Activated naive CD8-positive, alpha-beta T cell treated with anti-CD3 and anti-CD28 coated beads, Interleukin-2, amount 10 ng/mL, durations not matched to agents 7 days and 5 days (primary cell): Measurements from ENCODE around the gene ATM. TPM values are rescaled to one million over a fixed set of nuclear protein-coding genes. Genes with fewer than 3 reads are reported as not detected.
"Not testable (repeated sequence)": the region's sequence is repeated elsewhere in the genome, so short reads cannot be mapped to it uniquely, and the experiment has no call there.

Source experiments
- ATAC-seq: fragments of 150-1000 bp; cut with Tn5 transposase; one replicate; pipeline ENCODE4 v1.10.0; 2021; ENCODE audit warnings: low read depth, moderate library complexity
- POLR2A ChIA-PET: fragments of 350-600 bp; sonication (Branson Sonifier 250); formaldehyde crosslinking; loops from one replicate; lab custom pipeline; 2021; ENCODE audit warnings: antibody characterized with exemption; lab: Charles Lee
- DNase-seq: peaks from one replicate; pipeline ENCODE4 v3.0.0; 2021
- H3K27ac Mint-ChIP-seq: one replicate; pipeline ENCODE4 v1.8.0; 2022; ENCODE audit warnings: mild to moderate bottlenecking, mixed read lengths
- H3K27me3 Mint-ChIP-seq: one replicate; pipeline ENCODE4 v1.8.0; 2022; ENCODE audit warnings: mild to moderate bottlenecking, moderate library complexity, mixed read lengths
- H3K36me3 Mint-ChIP-seq: one replicate; pipeline ENCODE4 v1.8.0; 2021; ENCODE audit warnings: mild to moderate bottlenecking, mixed read lengths
- H3K4me1 Mint-ChIP-seq: one replicate; pipeline ENCODE4 v1.8.0; 2021; ENCODE audit warnings: mixed read lengths
- H3K4me3 Mint-ChIP-seq: one replicate; pipeline ENCODE4 v1.8.0; 2022; ENCODE audit warnings: mild to moderate bottlenecking, moderate library complexity, mixed read lengths
- H3K9me3 Mint-ChIP-seq: one replicate; pipeline ENCODE4 v1.8.0; 2021; ENCODE audit warnings: mixed read lengths
- total RNA-seq, 2 experiments: library from RNA; stranded (reverse); gene quantifications; one replicate each; pipeline ENCODE4 v1.2.3, GENCODE V29; 2021

Gene ATM
- total RNA-seq, 2 experiments from 2014 or later = 287 to 333 TPM

DNA sequence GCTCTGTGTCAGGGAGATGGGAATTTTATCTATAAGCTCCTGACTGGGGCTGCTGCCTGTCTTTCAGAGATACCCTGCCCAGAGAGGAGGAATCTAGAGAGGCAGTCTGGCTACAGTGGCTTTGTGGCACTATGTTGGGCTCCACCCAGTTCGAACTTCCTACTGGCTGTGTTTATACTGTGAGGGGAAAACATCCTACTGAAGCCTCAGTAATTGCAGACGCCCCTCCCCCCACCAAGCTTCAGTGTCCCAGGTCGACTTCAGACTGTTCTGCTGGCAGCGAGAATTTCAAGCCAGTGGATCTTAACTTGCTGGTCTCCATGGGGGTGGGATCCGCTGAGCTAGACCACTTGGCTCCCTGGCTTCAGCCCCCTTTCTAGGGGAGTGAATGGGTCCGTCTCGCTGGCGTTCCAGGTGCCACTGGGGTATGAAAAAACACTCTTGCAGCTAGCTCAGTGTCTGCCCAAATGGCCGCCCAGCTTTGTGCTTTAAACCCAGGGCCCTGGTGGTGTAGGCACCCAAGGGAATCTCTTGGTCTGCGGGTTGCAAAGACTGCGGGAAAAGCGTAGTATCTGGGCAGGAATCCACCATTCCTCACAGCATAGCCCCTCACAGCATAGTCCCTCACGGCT, 54.2 kb downstream of the ATM start:
- H3K4me1 Mint-ChIP-seq = peaks cover 19% of the 10 kb centered on the region
- ATAC-seq, DNase-seq, H3K27me3 Mint-ChIP-seq, H3K27ac Mint-ChIP-seq, H3K4me3 Mint-ChIP-seq: not testable (repeated sequence)
- H3K9me3 Mint-ChIP-seq = peaks cover 24% of the 10 kb centered on the region
- H3K36me3 Mint-ChIP-seq = peaks cover 79% of the 10 kb centered on the region
- POLR2A ChIA-PET = interaction anchor here (0.6 kb wide), 2 partner anchors 32 to 150 kb away, joined by 6 to 7 read pairs; no protein-coding TSS in a partner anchor

DNA sequence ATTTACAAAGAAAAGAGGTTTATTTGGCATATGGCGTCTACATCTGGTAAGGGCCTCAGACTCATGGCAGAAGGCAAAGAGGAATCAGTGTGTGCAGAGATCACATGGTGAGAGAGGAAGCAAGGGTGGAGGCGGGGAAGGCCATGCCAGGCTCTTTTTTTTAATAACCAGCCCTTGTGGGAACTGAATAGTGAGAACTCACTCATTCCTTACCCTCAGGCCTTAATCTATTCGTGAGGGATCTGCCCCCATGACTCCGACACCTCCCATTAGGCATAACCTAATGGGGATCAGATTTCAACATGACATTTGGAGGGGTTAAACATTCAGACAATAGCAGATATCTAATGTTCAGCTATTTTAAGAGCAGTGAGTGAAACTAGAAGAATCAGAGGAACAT, 55.7 kb downstream of the ATM start:
- H3K4me3 Mint-ChIP-seq = no peak overlapping the region
- H3K4me1 Mint-ChIP-seq = peaks cover 19% of the 10 kb centered on the region
- no peak overlapping the region for H3K27ac Mint-ChIP-seq

DNA sequence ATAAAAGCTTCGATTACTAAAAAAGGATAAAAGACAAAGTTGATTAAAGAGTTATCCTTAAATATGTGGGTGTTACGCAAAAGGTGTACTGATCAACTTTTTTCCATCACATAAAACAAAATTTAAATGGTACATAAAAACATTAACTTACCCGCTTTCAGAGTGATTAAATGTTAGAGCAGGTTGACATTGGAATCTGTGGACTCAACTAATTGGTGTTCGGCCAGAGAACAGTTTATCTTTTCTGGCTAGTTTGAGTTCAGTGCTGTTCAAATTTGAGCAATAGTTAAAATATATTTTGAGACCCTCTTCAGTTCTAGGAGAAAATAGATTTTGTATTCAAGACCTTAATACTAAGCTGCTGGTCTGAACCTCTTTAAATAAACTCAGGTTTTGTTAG, 56.1 kb downstream of the ATM start:
- H3K9me3 Mint-ChIP-seq = peaks cover 19% of the 10 kb centered on the region
- no peak overlapping the region for H3K27ac Mint-ChIP-seq
- POLR2A ChIA-PET = no interaction called here

More for the DNA sequence above, 55.7 kb downstream of the ATM start:
- no peak for DNase-seq
- H3K9me3 Mint-ChIP-seq = peaks cover 22% of the 10 kb centered on the region
- POLR2A ChIA-PET = no interaction called here
- ATAC-seq = no peak
- H3K27me3 Mint-ChIP-seq = no peaks in the 10 kb centered on the region
- H3K36me3 Mint-ChIP-seq = peaks cover 68% of the 10 kb centered on the region

DNA sequence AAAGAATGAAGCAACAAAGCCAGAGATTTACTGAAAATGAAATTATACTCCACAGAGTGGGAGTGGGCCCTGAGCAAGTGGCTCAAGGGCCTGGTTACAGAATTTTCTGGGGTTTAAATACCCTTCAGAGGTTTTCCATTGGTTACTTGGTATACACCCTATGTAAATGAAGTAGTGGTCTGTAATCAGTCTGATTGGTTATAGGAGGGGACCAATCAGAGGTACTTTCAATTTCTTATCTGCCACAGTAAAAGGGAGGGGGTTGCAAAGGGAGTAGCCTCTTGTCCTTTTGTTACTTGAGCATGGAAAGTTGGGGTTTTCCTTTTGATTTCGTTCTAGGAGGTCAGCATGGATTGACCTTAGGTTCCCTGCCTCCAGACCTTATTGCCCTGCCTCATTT, 63.5 kb downstream of the ATM start:
- DNase-seq (no peak), ATAC-seq (no peak)
- no peak overlapping the region for H3K4me3 Mint-ChIP-seq
- H3K27ac Mint-ChIP-seq = no peak overlapping the region
- H3K27me3 Mint-ChIP-seq = no peaks in the 10 kb centered on the region
- H3K36me3 Mint-ChIP-seq = peaks cover 37% of the 10 kb centered on the region
- no peaks in the 10 kb centered on the region for H3K9me3 Mint-ChIP-seq
- no peaks in the 10 kb centered on the region for H3K4me1 Mint-ChIP-seq
- POLR2A ChIA-PET = no interaction called here

More for the DNA sequence above, 56.1 kb downstream of the ATM start:
- Mint-ChIP-seq H3K4me3 (no peak overlapping the region), H3K36me3 (peaks cover 64% of the 10 kb centered on the region), H3K27me3 (no peaks in the 10 kb centered on the region), H3K4me1 (peaks cover 19% of the 10 kb centered on the region)
- no peak for ATAC-seq
- no peak for DNase-seq

DNA sequence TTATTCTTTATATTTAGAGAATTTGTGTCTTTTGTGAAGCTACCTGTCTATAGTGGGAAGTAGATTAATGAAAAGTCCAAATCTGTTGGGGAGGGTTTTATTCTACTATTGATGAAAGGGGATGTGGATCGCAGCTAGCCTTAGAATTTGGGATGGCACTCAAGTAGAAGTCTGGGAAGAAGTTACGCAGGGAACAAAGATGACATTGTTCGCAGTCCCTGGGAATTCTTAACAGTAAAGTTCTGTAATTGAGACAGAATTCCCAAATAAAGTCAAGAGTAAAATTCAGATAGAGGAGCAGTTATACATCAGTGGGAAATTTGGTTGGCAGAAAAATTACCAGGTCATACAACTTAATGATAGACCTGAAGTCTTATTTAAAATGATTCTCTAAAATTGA, 64.1 kb downstream of the ATM start:
- ATAC-seq (no peak), DNase-seq (no peak)
- Mint-ChIP-seq H3K36me3 (peaks cover 36% of the 10 kb centered on the region), H3K4me3 (no peak overlapping the region), H3K27me3 (no peaks in the 10 kb centered on the region), H3K9me3 (no peaks in the 10 kb centered on the region), H3K27ac (no peak overlapping the region), H3K4me1 (no peaks in the 10 kb centered on the region)
- POLR2A ChIA-PET = interaction anchor here (1.0 kb wide), 1 partner anchor 63 kb away, joined by 4 read pairs; no protein-coding TSS in a partner anchor

DNA sequence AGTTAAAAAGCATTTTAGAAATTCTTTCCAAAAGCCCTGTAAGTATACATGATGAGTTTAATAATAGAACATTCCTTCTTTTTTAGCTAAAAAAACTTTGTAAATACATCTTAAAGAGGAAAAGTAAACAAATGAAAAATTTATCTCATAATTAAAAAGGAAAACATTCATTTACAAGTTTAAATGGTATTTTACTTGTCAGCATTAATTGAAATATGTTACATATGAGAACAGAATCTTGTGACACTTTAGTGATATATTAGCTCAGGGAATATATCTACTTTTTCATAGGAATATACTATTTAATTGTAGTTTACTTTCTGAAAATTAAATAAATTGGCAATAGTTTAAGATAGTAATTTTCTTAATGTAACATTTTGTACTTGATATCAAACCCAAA, 66.2 kb downstream of the ATM start:
- H3K27me3 Mint-ChIP-seq, H3K4me3 Mint-ChIP-seq, H3K27ac Mint-ChIP-seq, POLR2A ChIA-PET, H3K9me3 Mint-ChIP-seq, H3K4me1 Mint-ChIP-seq, ATAC-seq, DNase-seq: not testable (repeated sequence)
- peaks cover 33% of the 10 kb centered on the region for H3K36me3 Mint-ChIP-seq

DNA sequence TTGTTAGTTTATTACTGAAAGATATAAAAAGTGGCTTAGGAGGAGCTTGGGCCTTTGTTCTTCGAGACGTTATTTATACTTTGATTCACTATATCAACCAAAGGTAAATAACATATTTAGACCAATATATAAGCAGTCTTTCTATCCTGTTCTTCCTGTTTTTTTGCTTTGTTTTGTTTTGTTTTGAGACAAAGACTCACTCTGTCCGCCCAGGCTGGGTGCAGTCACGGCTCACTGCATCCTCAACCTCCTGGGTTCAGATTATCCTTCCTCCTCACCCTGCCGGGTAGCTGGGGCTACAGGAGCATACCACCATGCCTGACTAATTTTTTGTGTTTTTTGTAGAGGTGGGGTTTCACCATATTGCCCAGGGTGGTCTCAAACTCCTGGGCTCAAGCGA, 66.8 kb downstream of the ATM start:
- Mint-ChIP-seq H3K27me3 (no peaks in the 10 kb centered on the region), H3K27ac (no peak overlapping the region), H3K4me1 (no peaks in the 10 kb centered on the region), H3K9me3 (no peaks in the 10 kb centered on the region), H3K36me3 (peaks cover 30% of the 10 kb centered on the region), H3K4me3 (no peak overlapping the region)
- DNase-seq = no peak
- POLR2A ChIA-PET = interaction anchor here (1.1 kb wide), 1 partner anchor 67 kb away, joined by 3 read pairs; the partner anchor contains the start of genes ATM and NPAT
- ATAC-seq = no peak

DNA sequence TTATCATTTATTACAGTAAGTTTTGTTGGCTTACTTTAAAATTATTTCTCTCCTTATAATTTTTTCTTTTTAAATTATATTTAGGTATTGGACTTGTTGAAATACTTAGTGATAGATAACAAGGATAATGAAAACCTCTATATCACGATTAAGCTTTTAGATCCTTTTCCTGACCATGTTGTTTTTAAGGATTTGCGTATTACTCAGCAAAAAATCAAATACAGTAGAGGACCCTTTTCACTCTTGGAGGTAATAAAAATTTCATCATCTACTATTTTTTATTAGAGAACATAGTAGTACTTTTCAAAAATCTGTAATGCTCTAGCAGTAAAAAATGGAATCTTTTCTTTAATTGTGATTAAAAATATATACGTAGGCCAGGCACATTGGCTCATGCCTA, 70.4 kb downstream of the ATM start:
- Mint-ChIP-seq H3K4me1 (no peaks in the 10 kb centered on the region), H3K27me3 (no peaks in the 10 kb centered on the region), H3K4me3 (no peak overlapping the region), H3K27ac (no peak overlapping the region), H3K9me3 (no peaks in the 10 kb centered on the region), H3K36me3 (peaks cover 21% of the 10 kb centered on the region)
- DNase-seq (no peak), ATAC-seq (no peak)
- POLR2A ChIA-PET = interaction anchor here (0.6 kb wide), 1 partner anchor 217 kb away, joined by 4 read pairs; no protein-coding TSS in a partner anchor

DNA sequence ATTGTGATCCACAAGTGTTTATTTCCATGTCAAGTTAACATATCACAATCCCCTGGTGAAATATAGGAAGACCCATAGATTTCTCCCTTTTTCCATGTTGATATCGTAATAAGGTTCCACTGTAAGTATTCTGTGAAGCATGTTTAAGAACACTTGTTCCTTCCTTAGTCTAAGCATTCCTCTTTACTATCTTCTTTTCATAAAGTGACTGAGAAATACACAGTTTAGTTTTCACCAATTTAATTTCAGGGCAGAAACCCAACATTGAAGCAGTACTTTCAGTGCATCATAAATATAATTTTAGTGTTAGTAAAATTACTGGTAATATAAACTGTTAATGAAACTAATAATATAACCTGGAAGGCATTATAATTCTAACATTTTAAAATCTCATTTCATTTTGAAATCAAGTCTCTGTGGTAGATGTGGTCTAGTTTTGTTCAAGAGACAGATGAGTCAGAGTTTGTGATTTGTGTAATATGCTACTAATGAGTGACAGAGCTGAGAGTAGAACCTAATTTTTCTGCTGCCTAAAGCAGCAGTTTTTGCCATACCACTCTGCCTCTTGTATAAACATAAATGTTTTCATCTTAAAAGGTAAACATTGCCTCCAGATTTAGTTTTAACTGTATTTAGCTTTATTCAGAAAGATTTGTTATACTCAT, 79.4 kb downstream of the ATM start:
- ATAC-seq (no peak), DNase-seq (no peak)
- no peak overlapping the region for H3K4me3 Mint-ChIP-seq
- H3K27me3 Mint-ChIP-seq = no peaks in the 10 kb centered on the region
- POLR2A ChIA-PET = no interaction called here
- peaks cover 4% of the 10 kb centered on the region for H3K4me1 Mint-ChIP-seq
- peaks cover 47% of the 10 kb centered on the region for H3K36me3 Mint-ChIP-seq
- H3K27ac Mint-ChIP-seq = no peak overlapping the region
- no peaks in the 10 kb centered on the region for H3K9me3 Mint-ChIP-seq

DNA sequence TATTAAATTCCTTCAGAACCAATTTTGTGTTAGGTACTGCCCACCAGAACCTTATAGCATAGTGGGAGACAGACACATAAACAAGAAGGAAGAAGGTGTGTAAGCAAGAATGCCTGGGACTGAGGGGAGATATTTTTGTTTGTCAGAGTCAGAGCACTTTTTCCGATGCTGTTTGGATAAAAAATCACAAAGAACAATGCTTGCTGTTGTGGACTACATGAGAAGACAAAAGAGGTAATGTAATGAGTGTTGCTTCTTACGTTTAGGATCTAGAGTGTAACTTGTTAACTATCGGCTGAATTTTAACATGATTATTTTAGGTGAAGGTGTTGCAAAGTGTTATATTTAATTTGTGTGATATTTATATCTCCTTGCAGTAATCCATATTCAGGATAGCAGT, 84.9 kb downstream of the ATM start:
- POLR2A ChIA-PET = no interaction called here
- Mint-ChIP-seq H3K4me3 (no peak overlapping the region), H3K4me1 (no peaks in the 10 kb centered on the region), H3K27ac (no peak overlapping the region), H3K36me3 (peaks cover 38% of the 10 kb centered on the region), H3K9me3 (no peaks in the 10 kb centered on the region), H3K27me3 (no peaks in the 10 kb centered on the region)
- ATAC-seq = no peak
- no peak for DNase-seq

DNA sequence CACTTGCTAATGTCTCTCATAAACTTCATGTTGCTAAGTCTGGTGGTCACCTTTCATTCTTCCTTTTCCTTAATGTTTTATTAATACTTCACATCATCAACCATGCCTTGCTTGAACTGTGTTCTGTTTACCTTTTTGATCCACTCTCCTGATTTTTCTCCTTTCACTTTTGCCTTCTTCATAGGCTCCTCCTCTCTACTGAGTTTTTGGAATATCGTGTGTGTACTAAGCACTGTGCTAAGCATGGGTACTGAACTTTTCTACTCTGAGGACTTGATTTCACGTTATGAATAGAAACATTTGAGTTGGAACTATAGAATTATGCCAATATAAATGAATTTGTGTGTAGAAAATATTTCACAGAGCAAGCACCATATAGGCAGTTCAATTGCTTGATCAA, 90.6 kb downstream of the ATM start:
- Mint-ChIP-seq H3K27me3 (no peaks in the 10 kb centered on the region), H3K4me3 (no peak overlapping the region), H3K27ac (no peak overlapping the region), H3K4me1 (peaks cover 5% of the 10 kb centered on the region), H3K36me3 (peaks cover 38% of the 10 kb centered on the region), H3K9me3 (no peaks in the 10 kb centered on the region)
- DNase-seq (no peak), ATAC-seq (no peak)
- POLR2A ChIA-PET = interaction anchor here (0.7 kb wide), 1 partner anchor 232 kb away, joined by 3 read pairs; no protein-coding TSS in a partner anchor

DNA sequence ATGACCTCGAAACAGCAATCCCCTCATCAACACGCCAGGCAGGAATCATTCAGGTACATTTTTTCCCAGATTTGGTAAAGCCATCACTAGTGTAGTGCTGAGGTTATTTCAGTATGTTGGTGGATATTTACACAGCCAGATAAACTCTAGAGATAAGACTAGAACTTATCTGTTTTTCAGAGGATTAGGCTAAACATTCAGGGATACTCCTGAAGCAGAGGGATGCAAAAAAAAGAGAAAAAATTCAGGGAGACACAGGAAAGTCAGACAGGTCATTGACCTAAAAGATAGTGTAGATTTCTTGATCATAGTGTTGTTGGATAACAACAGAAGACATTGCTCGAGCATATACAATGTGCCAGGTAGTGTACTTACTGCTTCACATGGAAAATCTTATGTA, 93.2 kb downstream of the ATM start:
- Mint-ChIP-seq H3K4me1 (peaks cover 8% of the 10 kb centered on the region), H3K4me3 (no peak overlapping the region), H3K9me3 (no peaks in the 10 kb centered on the region), H3K36me3 (peaks cover 37% of the 10 kb centered on the region), H3K27ac (no peak overlapping the region), H3K27me3 (no peaks in the 10 kb centered on the region)
- no peak for ATAC-seq
- POLR2A ChIA-PET = interaction anchor here (0.7 kb wide), 1 partner anchor 64 kb away, joined by 4 read pairs; no protein-coding TSS in a partner anchor
- no peak for DNase-seq

DNA sequence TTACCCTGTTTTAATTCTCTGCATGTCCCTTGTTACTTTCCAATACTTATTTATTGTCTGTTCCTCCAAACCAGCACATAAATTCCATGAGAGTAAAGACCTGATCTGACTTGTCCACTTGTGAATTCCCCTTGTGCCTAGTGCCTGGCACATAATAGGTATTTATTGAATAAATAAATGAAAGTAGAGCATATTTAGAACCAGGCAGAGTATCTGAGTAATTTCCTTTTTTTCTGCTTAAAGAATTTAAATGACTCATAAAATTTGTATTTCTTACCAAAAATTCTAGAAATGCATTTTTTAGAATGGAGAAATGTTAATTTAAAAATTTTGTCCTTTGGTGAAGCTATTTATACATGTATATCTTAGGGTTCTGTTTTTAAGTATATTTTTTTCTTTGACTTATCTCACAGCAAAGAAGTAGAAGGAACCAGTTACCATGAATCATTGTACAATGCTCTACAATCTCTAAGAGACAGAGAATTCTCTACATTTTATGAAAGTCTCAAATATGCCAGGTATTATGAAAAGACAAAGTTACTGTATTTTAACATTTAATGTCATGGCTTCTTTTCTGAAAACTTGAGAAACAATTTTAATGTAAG, 96.8 kb downstream of the ATM start:
- POLR2A ChIA-PET = no interaction called here
- peaks cover 3% of the 10 kb centered on the region for H3K4me1 Mint-ChIP-seq
- H3K27ac Mint-ChIP-seq = no peak overlapping the region
- H3K4me3 Mint-ChIP-seq = no peak overlapping the region
- no peaks in the 10 kb centered on the region for H3K27me3 Mint-ChIP-seq
- no peaks in the 10 kb centered on the region for H3K9me3 Mint-ChIP-seq
- ATAC-seq = no peak
- no peak for DNase-seq
- H3K36me3 Mint-ChIP-seq = peaks cover 41% of the 10 kb centered on the region
